ENCODE measurements around the gene PALM. TPM values are rescaled to one million over a fixed set of nuclear protein-coding genes. Genes with fewer than 3 reads are reported as not detected.
A peak's percentile ranks its signal among the peaks of the same experiment; 100 is the strongest.

The PALM gene
- total RNA-seq, 1 experiment from 2014 or later, result 14.4 TPM

DNA sequence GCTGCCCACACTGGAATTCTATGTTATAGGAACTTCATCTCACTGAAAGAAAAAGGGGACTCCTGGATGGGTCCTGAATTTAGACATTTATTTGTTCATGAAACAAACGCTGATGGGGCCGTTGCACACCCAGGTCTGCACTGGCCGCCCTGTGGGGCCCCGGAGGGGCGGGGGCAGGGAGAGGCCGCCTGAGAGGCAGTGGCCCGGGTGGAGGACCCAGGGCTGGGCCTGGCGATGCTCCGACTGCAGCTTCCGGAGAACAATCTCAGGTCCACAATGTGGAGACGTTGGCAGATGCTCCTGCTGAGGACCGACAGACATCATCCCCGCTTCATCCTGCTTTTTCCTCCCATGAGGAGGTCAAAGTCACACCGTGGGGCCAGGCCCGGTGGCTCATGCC lies 72.2 kb downstream of the PALM start:
- ChIA-PET CTCF (no interaction called here), POLR2A (no interaction called here)
- Histone ChIP-seq H3K4me3 (ENCODE audit: low read depth in 2 of 2, low read length in 2 of 2) (no peak overlapping the region), H3K27ac (ENCODE audit: low read length) (peak overlapping the region; percentile 89), H3K27me3 (ENCODE audit: control insufficient read depth, insufficient read depth, low read length) (no peaks in the 10 kb centered on the region), H3K36me3 (ENCODE audit: control insufficient read depth, insufficient read depth, low read length) (no peaks in the 10 kb centered on the region), H3K4me1 (ENCODE audit: control insufficient read depth, insufficient read depth, low read length) (peaks cover 13% of the 10 kb centered on the region), H3K9me3 (ENCODE audit: control insufficient read depth, insufficient read depth, low read depth, low read length) (no peaks in the 10 kb centered on the region)
- in situ Hi-C loops (cut with HindIII; ENCODE audit: low pct_unique_long_range_greater_than_20kb, low sequenced_read_pairs), result no loop called here
- DNase-seq (ENCODE audit: low read depth, low spot score) (no peak), ATAC-seq (no peak)
- no TSS peak for BruUV-seq (replicated peaks)
- intact Hi-C loops (cut with micrococcal nuclease; ENCODE audit: unreplicated experiment), result no loop called here
- TF ChIP-seq SIN3A (IDR thresholded peaks at IDR 0.05; ENCODE audit: borderline replicate concordance, insufficient read depth, low read depth, low read length) (no peak), POLR2AphosphoS5 (IDR thresholded peaks at IDR 0.05; ENCODE audit: low read depth, low read length) (no peak), TCF7L2 (IDR thresholded peaks at IDR 0.05; ENCODE audit: low read depth, low read length) (no peak)
- TF ChIP-seq, protein P1, sequence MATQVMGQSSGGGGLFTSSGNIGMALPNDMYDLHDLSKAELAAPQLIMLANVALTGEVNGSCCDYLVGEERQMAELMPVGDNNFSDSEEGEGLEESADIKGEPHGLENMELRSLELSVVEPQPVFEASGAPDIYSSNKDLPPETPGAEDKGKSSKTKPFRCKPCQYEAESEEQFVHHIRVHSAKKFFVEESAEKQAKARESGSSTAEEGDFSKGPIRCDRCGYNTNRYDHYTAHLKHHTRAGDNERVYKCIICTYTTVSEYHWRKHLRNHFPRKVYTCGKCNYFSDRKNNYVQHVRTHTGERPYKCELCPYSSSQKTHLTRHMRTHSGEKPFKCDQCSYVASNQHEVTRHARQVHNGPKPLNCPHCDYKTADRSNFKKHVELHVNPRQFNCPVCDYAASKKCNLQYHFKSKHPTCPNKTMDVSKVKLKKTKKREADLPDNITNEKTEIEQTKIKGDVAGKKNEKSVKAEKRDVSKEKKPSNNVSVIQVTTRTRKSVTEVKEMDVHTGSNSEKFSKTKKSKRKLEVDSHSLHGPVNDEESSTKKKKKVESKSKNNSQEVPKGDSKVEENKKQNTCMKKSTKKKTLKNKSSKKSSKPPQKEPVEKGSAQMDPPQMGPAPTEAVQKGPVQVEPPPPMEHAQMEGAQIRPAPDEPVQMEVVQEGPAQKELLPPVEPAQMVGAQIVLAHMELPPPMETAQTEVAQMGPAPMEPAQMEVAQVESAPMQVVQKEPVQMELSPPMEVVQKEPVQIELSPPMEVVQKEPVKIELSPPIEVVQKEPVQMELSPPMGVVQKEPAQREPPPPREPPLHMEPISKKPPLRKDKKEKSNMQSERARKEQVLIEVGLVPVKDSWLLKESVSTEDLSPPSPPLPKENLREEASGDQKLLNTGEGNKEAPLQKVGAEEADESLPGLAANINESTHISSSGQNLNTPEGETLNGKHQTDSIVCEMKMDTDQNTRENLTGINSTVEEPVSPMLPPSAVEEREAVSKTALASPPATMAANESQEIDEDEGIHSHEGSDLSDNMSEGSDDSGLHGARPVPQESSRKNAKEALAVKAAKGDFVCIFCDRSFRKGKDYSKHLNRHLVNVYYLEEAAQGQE (IDR thresholded peaks at IDR 0.05; ENCODE audit: insufficient read depth in 1 of 2, low read depth in 2 of 2, low read length in 1 of 2), result no peak
- TF ChIP-seq, protein P2, sequence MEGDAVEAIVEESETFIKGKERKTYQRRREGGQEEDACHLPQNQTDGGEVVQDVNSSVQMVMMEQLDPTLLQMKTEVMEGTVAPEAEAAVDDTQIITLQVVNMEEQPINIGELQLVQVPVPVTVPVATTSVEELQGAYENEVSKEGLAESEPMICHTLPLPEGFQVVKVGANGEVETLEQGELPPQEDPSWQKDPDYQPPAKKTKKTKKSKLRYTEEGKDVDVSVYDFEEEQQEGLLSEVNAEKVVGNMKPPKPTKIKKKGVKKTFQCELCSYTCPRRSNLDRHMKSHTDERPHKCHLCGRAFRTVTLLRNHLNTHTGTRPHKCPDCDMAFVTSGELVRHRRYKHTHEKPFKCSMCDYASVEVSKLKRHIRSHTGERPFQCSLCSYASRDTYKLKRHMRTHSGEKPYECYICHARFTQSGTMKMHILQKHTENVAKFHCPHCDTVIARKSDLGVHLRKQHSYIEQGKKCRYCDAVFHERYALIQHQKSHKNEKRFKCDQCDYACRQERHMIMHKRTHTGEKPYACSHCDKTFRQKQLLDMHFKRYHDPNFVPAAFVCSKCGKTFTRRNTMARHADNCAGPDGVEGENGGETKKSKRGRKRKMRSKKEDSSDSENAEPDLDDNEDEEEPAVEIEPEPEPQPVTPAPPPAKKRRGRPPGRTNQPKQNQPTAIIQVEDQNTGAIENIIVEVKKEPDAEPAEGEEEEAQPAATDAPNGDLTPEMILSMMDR (IDR thresholded peaks at IDR 0.05), result no peak

DNA sequence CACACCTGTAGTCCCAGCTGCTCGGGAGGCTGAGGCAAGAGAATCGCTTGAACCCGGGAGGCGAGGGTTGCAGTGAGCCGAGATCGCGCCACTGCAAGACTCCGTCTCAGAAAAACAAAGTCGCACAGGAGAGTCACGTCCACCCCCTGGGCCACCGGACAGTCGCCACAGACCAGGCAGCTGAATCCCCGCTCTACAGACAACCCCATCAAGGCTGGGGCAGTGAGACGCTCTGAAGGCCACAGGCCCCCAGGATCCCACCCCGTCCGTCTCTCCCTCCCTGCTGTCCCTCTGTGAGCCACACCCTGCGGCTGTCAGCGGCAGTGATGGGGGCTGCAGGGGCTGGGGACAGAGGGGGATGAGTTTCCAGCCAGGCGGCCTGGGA lies 73.1 kb downstream of the PALM start:
- BruUV-seq (replicated peaks), result no TSS peak
- POLR2A ChIA-PET, result no interaction called here
- TF ChIP-seq, protein P2 (IDR thresholded peaks at IDR 0.05), result no peak
- no peak for TF ChIP-seq POLR2AphosphoS5 (IDR thresholded peaks at IDR 0.05; ENCODE audit: low read depth, low read length)
- TF ChIP-seq, protein P1 (IDR thresholded peaks at IDR 0.05; ENCODE audit: insufficient read depth in 1 of 2, low read depth in 2 of 2, low read length in 1 of 2), result no peak
- TF ChIP-seq SIN3A (IDR thresholded peaks at IDR 0.05; ENCODE audit: borderline replicate concordance, insufficient read depth, low read depth, low read length), result no peak
- no peak for TF ChIP-seq TCF7L2 (IDR thresholded peaks at IDR 0.05; ENCODE audit: low read depth, low read length)
- peaks cover 13% of the 10 kb centered on the region for H3K4me1 ChIP-seq (ENCODE audit: control insufficient read depth, insufficient read depth, low read length)
- no peaks in the 10 kb centered on the region for H3K36me3 ChIP-seq (ENCODE audit: control insufficient read depth, insufficient read depth, low read length)
- H3K9me3 ChIP-seq (ENCODE audit: control insufficient read depth, insufficient read depth, low read depth, low read length), result no peaks in the 10 kb centered on the region
- ATAC-seq, result no peak; the same call in 1 of the 2 replicates
- DNase-seq (ENCODE audit: low read depth, low spot score), result no peak
- no peaks in the 10 kb centered on the region for H3K27me3 ChIP-seq (ENCODE audit: control insufficient read depth, insufficient read depth, low read length)
- in situ Hi-C loops (cut with HindIII; ENCODE audit: low pct_unique_long_range_greater_than_20kb, low sequenced_read_pairs) (no loop called here), intact Hi-C loops (cut with micrococcal nuclease; ENCODE audit: unreplicated experiment) (no loop called here)
- CTCF ChIA-PET, result no interaction called here
- peak overlapping the region; percentile 38 to 63 for H3K4me3 ChIP-seq (ENCODE audit: low read depth in 2 of 2, low read length in 2 of 2)
- peak overlapping the region; percentile 89 for H3K27ac ChIP-seq (ENCODE audit: low read length)
